Prostate gland (tissue), 2 donors: ENCODE measurements around the gene B4GALNT4. TPM values are rescaled to one million over a fixed set of nuclear protein-coding genes. Genes with fewer than 3 reads are reported as not detected.

ENCODE experiments used
- DNase-seq: peaks from one replicate; pipeline ENCODE4 v3.0.0-alpha.2; 2019; ENCODE audit warnings: low spot score
- H3K27ac ChIP-seq, 2 donors: fragments of 200-600 bp; sonication (generic); 2 replicates each; pipeline ENCODE4 v1.5.1; 2017 to 2019
- H3K27me3 ChIP-seq: fragments of 200-600 bp; sonication (generic); replicated peaks from 2 replicates; pipeline ENCODE4 v1.5.1; 2019; ENCODE audit not compliant: insufficient read depth
- H3K36me3 ChIP-seq, 2 donors: fragments of 200-600 bp; sonication (generic); 1 replicate in 1 of 2; 2 replicates in 1 of 2; pipeline versions ENCODE4 v1.5.1 to v1.8.1; 2017 to 2019
- H3K4me1 ChIP-seq: fragments of 200-600 bp; sonication (generic); replicated peaks from 2 replicates; pipeline ENCODE4 v1.5.1; 2019
- H3K4me3 ChIP-seq, 2 donors: fragments of 200-600 bp; sonication (generic); 2 replicates each; pipeline ENCODE4 v1.5.1; 2017 to 2019
- H3K9me3 ChIP-seq: fragments of 200-600 bp; sonication (generic); 2 replicates; pipeline ENCODE4 v1.5.1; 2017
- POLR2A ChIP-seq: fragments of 450-650 bp; IDR thresholded peaks from one replicate; pipeline ENCODE4 v1.6.1; 2016; ENCODE audit warnings: antibody characterized with exemption, mild to moderate bottlenecking
- POLR2AphosphoS5 ChIP-seq: sonication (generic); formaldehyde crosslinking; IDR thresholded peaks from one replicate; pipeline ENCODE4 v1.6.1; 2017; ENCODE audit warnings: antibody characterized with exemption
- WGBS: methylation state at CpG from one replicate; pipeline ENCODE4 v1.1.5; 2018; 5-methylcytosine and 5-hydroxymethylcytosine counted together
- intact Hi-C: fragments of 100-400 bp; cut with DNase I; formaldehyde crosslinking; loops from one replicate; pipeline ENCODE4 v1.14.2; 2022
- total RNA-seq, 2 donors: library from RNA; depleted of rRNA; stranded (reverse); fragments of >200 nt; gene quantifications; one replicate each; pipeline ENCODE4 v1.1.0, GENCODE V29; 2016
- TF ChIP-seq, protein P1 (sequence below), 4 experiments: fragments of 200-600 bp in 2 of 4; fragments of 450-650 bp in 2 of 4; sonication (generic) in 2 of 4; IDR thresholded peaks; 1 replicate in 3 of 4; 2 replicates in 1 of 4; pipeline ENCODE4 v1.5.1; 2016 to 2019; ENCODE audit warnings: antibody characterized with exemption in 4 of 4, mild to moderate bottlenecking in 2 of 4, moderate library complexity in 2 of 4

Gene B4GALNT4
- total RNA-seq, 2 donors from 2014 or later = 5.8 to 14.2 TPM

DNA sequence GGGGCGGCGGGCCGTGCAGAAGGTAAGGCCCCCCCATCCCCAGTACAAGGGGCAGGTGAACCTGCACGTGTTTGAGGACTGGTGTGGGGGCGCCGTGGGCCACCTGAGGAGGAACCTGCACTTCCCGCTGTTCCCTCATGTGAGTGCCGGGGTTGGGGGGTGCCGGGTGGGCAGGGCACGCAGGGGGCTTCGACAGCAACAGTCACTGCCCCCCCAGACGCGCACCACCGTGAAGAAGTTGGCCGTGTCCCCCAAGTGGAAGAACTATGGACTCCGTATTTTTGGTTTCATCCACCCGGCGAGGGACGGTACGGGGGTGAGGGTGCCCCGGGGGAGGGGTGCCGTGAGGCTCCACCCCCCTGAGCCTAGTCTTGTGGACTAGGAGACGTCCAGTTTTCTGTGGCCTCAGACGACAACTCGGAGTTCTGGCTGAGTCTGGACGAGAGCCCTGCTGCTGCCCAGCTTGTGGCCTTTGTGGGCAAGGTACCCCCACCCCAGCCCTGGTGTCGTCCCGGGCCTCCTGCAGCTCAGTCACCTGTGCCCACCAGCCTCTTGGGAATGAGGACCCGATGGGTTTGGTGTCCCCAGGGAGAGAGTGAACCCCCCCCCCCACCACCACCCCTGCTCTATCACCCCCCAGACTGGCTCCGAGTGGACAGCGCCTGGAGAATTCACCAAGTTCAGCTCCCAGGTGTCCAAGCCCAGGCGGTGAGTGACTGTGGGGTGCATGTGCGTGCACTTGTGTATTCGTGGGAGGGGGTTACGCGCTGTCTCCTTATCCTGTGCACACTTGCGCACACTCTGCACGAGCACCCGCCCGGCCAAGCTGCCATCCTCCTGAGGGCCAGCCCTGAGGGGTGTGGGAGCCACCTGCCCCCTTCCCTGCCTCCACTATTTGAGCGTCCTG lies 3.8 kb downstream of the B4GALNT4 start:
- no peak overlapping the region for H3K4me3 ChIP-seq
- H3K4me1 ChIP-seq = no peaks in the 10 kb centered on the region
- no peak overlapping the region for H3K27ac ChIP-seq
- intact Hi-C loops = no loop called here
- no peak for TF ChIP-seq POLR2A
- H3K27me3 ChIP-seq = no peaks in the 10 kb centered on the region
- H3K9me3 ChIP-seq = no peaks in the 10 kb centered on the region
- 87% methylated on average over 38 of the region's 41 CpGs for WGBS
- H3K36me3 ChIP-seq = no peaks in the 10 kb centered on the region
- no peak for DNase-seq

DNA sequence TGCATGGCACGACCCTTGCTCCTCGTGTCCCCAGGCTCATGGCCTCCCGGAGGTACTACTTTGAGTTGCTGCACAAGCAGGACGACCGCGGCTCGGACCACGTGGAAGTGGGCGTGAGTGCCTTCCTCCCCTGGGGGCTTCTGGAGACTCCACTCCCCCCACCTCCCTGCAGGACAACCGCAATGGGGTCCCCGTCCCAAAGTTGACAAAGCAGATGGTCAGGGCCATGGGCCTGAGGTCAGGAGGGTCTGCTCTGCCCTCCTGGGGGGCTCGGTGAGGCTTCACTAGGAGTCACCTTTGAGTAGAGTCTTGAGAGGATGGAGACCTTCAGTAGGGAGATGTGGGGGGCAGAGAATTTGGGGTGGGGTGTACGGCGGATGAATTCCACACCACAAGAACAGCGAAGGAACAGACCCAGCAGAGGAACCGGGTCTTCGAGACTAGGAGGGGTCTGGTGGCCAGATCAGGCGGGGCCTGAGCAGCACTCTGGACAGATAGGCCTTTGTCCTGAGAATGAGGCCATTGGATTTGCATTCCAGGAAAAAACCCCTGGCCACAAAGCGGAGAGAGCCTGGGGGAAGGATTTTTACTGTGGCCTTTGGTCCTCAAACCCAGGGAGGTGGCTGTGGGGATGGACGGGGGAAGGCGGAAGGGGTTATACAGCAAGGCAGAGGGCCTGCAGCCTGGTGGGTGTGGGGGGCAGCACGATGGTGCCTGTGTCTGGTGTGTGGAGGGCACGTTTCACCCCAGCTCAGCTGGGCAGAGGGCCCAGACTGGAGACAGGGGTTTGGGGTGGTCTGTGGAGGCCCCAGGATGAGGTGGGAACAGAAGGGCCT lies 4.6 kb downstream of the B4GALNT4 start:
- WGBS = 93% methylated on average over 23 of the region's 23 CpGs
- Histone ChIP-seq H3K9me3 (no peaks in the 10 kb centered on the region), H3K36me3 (no peaks in the 10 kb centered on the region), H3K4me1 (no peaks in the 10 kb centered on the region), H3K27me3 (no peaks in the 10 kb centered on the region), H3K4me3 (no peak overlapping the region), H3K27ac (no peak overlapping the region)
- no peak for DNase-seq
- intact Hi-C loops = no loop called here
- TF ChIP-seq POLR2AphosphoS5 (no peak), POLR2A (no peak)
- TF ChIP-seq, protein P1, sequence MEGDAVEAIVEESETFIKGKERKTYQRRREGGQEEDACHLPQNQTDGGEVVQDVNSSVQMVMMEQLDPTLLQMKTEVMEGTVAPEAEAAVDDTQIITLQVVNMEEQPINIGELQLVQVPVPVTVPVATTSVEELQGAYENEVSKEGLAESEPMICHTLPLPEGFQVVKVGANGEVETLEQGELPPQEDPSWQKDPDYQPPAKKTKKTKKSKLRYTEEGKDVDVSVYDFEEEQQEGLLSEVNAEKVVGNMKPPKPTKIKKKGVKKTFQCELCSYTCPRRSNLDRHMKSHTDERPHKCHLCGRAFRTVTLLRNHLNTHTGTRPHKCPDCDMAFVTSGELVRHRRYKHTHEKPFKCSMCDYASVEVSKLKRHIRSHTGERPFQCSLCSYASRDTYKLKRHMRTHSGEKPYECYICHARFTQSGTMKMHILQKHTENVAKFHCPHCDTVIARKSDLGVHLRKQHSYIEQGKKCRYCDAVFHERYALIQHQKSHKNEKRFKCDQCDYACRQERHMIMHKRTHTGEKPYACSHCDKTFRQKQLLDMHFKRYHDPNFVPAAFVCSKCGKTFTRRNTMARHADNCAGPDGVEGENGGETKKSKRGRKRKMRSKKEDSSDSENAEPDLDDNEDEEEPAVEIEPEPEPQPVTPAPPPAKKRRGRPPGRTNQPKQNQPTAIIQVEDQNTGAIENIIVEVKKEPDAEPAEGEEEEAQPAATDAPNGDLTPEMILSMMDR (IDR thresholded peaks at IDR 0.05) = no peak

DNA sequence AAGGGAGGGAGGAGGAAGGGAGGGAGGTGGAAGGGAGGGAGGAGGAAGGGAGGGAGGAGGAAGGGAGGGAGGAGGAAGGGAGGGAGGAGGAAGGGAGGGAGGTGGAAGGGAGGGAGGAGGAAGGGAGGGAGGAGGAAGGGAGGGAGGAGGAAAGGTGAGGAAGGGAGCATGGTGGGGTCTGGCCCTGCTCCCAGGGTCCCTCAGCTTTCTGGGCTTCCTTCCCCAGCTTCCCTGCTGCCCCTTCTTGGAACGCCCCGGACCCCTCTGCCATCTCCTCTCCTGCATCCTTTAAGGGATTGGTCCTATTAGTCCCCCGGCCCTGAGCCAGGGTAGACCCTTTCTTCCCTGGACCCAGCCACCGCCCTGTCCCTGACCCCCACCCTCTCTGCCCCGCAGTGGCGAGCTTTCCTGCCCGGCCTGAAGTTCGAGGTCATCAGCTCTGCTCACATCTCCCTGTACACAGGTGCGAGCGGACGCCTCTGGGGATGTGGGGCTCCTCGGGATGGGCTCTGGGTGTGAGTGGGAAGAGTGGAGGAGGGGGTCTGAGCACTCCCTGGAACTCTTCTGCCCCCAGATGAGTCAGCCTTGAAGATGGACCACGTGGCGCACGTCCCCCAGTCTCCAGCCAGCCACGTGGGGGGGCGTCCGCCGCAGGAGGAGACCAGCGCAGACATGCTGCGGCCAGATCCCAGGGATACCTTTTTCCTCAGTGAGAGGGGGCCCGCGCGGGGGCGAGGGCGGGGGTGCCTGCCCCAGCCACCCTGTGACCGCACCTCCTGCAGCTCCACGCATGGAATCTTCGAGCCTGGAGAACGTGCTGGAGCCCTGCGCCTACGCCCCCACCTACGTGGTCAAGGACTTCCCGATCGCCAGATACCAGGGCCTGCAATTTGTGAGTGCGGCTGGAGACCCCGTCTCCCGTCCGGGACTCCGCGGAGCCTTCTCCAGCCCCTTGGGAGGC lies 6.0 kb downstream of the B4GALNT4 start:
- WGBS = 90% methylated on average over 41 of the region's 41 CpGs
- H3K27me3 ChIP-seq = no peaks in the 10 kb centered on the region
- intact Hi-C loops = no loop called here
- no peaks in the 10 kb centered on the region for H3K36me3 ChIP-seq
- no peak overlapping the region for H3K4me3 ChIP-seq
- TF ChIP-seq, protein P1 (IDR thresholded peaks at IDR 0.05) = no peak
- H3K27ac ChIP-seq = no peak overlapping the region
- H3K9me3 ChIP-seq = no peaks in the 10 kb centered on the region
- no peaks in the 10 kb centered on the region for H3K4me1 ChIP-seq
- no peak for DNase-seq

DNA sequence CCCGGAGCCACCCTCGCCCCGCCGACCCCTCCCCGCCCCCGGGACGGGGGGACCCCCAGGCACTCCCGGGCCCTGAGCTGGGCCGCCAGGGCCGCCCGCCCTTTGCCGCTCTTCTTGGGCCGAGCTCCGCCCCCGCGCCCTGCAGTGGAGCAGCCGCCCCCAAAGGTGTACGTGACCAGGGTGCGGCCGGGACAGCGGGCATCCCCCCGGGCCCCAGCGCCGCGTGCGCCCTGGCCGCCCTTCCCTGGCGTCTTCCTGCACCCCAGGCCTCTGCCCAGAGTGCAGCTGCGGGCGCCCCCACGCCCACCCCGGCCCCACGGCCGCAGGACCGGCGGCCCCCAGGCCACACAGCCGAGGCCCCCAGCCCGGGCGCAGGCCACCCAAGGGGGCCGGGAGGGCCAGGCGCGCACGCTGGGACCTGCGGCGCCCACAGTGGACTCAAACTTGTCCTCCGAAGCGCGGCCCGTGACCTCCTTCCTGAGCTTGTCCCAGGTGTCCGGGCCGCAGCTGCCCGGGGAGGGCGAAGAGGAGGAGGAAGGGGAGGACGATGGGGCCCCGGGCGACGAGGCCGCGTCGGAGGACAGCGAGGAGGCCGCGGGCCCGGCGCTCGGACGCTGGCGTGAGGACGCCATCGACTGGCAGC lies 7.4 kb downstream of the B4GALNT4 start:
- no peaks in the 10 kb centered on the region for H3K9me3 ChIP-seq
- no peak overlapping the region for H3K27ac ChIP-seq
- H3K36me3 ChIP-seq = no peaks in the 10 kb centered on the region
- H3K27me3 ChIP-seq = no peaks in the 10 kb centered on the region
- TF ChIP-seq, protein P1 (IDR thresholded peaks at IDR 0.05) = no peak
- TF ChIP-seq POLR2AphosphoS5 (no peak), POLR2A (no peak)
- H3K4me1 ChIP-seq = no peaks in the 10 kb centered on the region
- intact Hi-C loops = no loop called here
- WGBS = 96% methylated on average over 67 of the region's 70 CpGs
- H3K4me3 ChIP-seq = no peak overlapping the region
- no peak for DNase-seq
